Large intestine (tissue), 3 donors: ENCODE measurements around the gene SCYGR8. TPM values are rescaled to one million over a fixed set of nuclear protein-coding genes. Genes with fewer than 3 reads are reported as not detected.

Experiments
- DNase-seq, 2 donors: peaks; one replicate each; pipeline versions ENCODE4 v3.0.0 to v3.0.0-alpha.2; 2013
- H3K27ac ChIP-seq: one replicate; pipeline ENCODE4 v1.5.1; 2013; ENCODE audit warnings: low read length
- H3K27me3 ChIP-seq: 2 replicates; pipeline ENCODE4 v1.6.1; 2013; ENCODE audit warnings: low read length; ENCODE audit not compliant: control insufficient read depth, insufficient read depth
- H3K36me3 ChIP-seq: 2 replicates; pipeline ENCODE4 v1.6.1; 2013; ENCODE audit warnings: low read length; ENCODE audit not compliant: control insufficient read depth, insufficient read depth
- H3K4me1 ChIP-seq: one replicate; pipeline ENCODE4 v1.6.1; 2013; ENCODE audit warnings: low read length; ENCODE audit not compliant: control insufficient read depth, insufficient read depth
- H3K4me3 ChIP-seq: one replicate; pipeline ENCODE4 v1.5.1; 2013; ENCODE audit warnings: low read length
- H3K9me3 ChIP-seq: one replicate; pipeline ENCODE4 v1.6.1; 2013; ENCODE audit warnings: mild to moderate bottlenecking, low read depth, low read length, moderate library complexity; ENCODE audit not compliant: control insufficient read depth
- WGBS: methylation state at CpG from one replicate; pipeline ENCODE4 v1.1.5; 2013; ENCODE audit warnings: low lambda C conversion rate; ENCODE audit not compliant: insufficient coverage; 5-methylcytosine and 5-hydroxymethylcytosine counted together
- polyA plus RNA-seq: library from polyadenylated mRNA; unstranded; fragments of 120-200 nt; gene quantifications from one replicate; pipeline ENCODE4 v1.2.1, GENCODE V29; 2013

The SCYGR8 gene
- polyA plus RNA-seq, 1 donor, result not detected

GRCh38 chr2:227759411-227760118 lies 13.9 kb downstream of the SCYGR8 start:
- peak in 1 of 2 donors; percentile 75 for DNase-seq
- Histone ChIP-seq H3K27me3 (no peaks in the 10 kb centered on the region), H3K9me3 (no peaks in the 10 kb centered on the region), H3K4me1 (peaks cover 31% of the 10 kb centered on the region), H3K36me3 (no peaks in the 10 kb centered on the region), H3K4me3 (no peak overlapping the region), H3K27ac (peak overlapping the region; percentile 92)
- no CpG with 5 or more reads among the region's 13 CpGs for WGBS

DNA sequence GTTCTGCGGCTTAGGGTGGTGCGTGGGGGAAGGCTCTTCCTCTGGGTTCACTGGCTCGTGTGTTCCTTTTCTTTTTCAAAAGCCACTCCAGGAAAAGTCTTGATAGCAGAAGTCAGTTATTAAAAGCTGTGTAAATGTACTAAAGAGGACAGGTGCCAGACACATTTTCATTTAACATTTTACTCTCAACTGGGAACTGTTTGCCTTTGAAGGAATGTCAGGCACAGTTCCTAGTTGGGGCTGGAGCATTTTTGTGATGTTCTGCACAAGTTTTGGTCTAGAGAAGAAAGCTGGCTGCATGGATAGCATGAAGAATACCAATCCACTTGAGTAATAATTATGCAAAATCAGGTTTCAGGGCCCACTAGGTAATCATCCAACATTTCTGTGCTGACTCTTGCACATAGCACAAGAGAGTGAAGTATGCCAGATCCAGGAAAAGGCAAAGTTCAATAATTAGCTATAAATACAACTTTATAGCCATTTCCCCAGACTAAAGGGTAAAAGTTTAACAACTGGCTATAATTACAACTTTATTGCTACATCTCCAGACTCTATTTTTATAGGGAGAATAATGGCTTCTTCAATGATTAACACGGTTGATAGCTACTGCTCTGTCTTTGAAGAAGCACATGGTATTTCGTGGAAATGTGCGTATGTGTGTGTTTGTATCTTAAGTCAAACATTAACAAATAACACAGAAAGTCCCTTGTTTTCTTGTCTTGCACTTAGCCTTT lies 16.2 kb downstream of the SCYGR8 start:
- 14% methylated on average over 3 of the region's 6 CpGs for WGBS
- Histone ChIP-seq H3K4me3 (no peak overlapping the region), H3K4me1 (peaks cover 31% of the 10 kb centered on the region), H3K27ac (peak overlapping the region; percentile 92), H3K9me3 (no peaks in the 10 kb centered on the region), H3K36me3 (no peaks in the 10 kb centered on the region), H3K27me3 (no peaks in the 10 kb centered on the region)
- peak; percentile 88 to 97 for DNase-seq

DNA sequence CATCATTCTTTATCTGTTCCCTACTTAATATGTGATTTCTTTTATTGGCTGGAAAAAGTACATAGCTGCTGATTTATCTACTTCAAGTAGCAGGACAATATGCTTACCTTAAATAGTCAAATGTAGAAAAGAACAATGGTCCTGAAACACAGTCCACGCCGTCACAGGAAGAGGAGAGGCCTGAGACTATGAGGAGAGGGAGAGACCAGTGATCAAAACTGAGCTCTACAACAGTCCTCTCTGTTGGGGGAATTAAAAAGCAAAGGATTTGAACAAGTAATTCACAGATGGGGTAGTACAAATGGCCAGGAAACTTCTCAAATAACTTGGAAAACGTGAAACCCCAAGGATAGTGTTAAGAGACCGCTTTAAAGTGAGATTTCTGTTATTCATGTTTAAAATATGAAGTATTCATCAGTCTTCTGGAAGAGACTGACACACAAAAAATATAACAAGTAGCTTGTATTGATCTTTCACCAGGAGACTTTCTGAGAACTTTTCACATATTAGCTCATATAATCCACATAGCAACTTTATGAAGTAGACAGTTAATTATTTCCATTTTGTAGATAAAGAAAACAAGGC lies 20.2 kb downstream of the SCYGR8 start:
- H3K4me3 ChIP-seq, result no peak overlapping the region
- 42% methylated on average over 2 of the region's 4 CpGs for WGBS
- H3K4me1 ChIP-seq, result peaks cover 17% of the 10 kb centered on the region
- peaks cover 3% of the 10 kb centered on the region for H3K9me3 ChIP-seq
- H3K36me3 ChIP-seq, result no peaks in the 10 kb centered on the region
- no peak overlapping the region for H3K27ac ChIP-seq
- no peak for DNase-seq
- no peaks in the 10 kb centered on the region for H3K27me3 ChIP-seq

GRCh38 chr2:227766373-227766883 lies 20.7 kb downstream of the SCYGR8 start:
- Histone ChIP-seq H3K4me3 (no peak overlapping the region), H3K4me1 (peaks cover 12% of the 10 kb centered on the region), H3K27ac (no peak overlapping the region), H3K27me3 (no peaks in the 10 kb centered on the region), H3K36me3 (no peaks in the 10 kb centered on the region), H3K9me3 (peaks cover 3% of the 10 kb centered on the region)
- 0% methylated on average over 1 of the region's 11 CpGs for WGBS
- peak; percentile 65 to 75 for DNase-seq

- no peak for DNase-seq
- Histone ChIP-seq H3K27ac (no peak overlapping the region), H3K9me3 (peaks cover 3% of the 10 kb centered on the region), H3K4me1 (peaks cover 4% of the 10 kb centered on the region), H3K36me3 (no peaks in the 10 kb centered on the region), H3K4me3 (no peak overlapping the region), H3K27me3 (no peaks in the 10 kb centered on the region)
- WGBS, result no CpG with 5 or more reads among the region's 22 CpGs
These were observed 22.1 kb downstream of the SCYGR8 start for GRCh38 chr2:227767830-227768229.

GRCh38 chr2:227772197-227772661 lies 26.5 kb downstream of the SCYGR8 start:
- WGBS, result no CpG with 5 or more reads among the region's 5 CpGs

GRCh38 chr2:227772932-227773331 lies 27.2 kb downstream of the SCYGR8 start:
- H3K27me3 ChIP-seq, result no peaks in the 10 kb centered on the region
- no CpG with 5 or more reads among the region's 2 CpGs for WGBS
- no peak overlapping the region for H3K4me3 ChIP-seq
- no peaks in the 10 kb centered on the region for H3K36me3 ChIP-seq
- DNase-seq, result no peak
- peaks cover under 1% of the 10 kb centered on the region for H3K9me3 ChIP-seq
- H3K4me1 ChIP-seq, result peaks cover 3% of the 10 kb centered on the region
- no peak overlapping the region for H3K27ac ChIP-seq

More at GRCh38 chr2:227772197-227772661, 26.5 kb downstream of the SCYGR8 start:
- H3K27ac ChIP-seq, result no peak overlapping the region
- no peaks in the 10 kb centered on the region for H3K27me3 ChIP-seq
- H3K36me3 ChIP-seq, result no peaks in the 10 kb centered on the region
- peaks cover 3% of the 10 kb centered on the region for H3K4me1 ChIP-seq
- H3K9me3 ChIP-seq, result peaks cover 3% of the 10 kb centered on the region
- no peak overlapping the region for H3K4me3 ChIP-seq
- DNase-seq, result peak in 1 of 2 donors; percentile 54

DNA sequence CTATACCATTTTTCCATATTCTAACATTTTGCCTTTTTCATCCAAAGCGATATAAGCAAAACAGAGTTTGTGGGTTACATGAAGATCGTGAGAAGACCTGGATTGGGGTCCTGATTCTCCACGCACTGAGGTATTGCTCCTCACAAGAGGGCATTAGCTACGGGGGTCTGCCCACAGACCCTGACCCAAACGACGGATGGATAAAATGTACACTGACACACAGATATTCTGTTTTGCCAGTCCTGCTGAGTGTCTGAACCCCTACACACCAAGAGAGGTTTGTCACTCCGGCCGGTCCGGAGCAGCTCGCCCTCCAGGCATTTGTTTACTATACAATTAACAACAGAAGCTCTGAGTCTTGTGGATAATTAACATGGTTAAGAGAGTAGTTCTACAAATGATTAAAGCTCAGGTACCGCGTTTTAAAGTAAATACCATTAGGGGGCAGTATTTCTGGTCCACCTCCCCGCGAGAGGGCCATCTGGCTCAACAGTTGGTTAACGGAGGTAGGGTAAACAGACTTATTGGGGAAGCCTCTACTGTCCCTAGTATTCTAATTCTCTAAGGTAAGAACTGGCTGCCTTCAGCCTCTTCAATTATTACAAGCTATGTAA lies 28.4 kb downstream of the SCYGR8 start:
- no peak for DNase-seq
- no CpG with 5 or more reads among the region's 15 CpGs for WGBS
- Histone ChIP-seq H3K27me3 (no peaks in the 10 kb centered on the region), H3K9me3 (no peaks in the 10 kb centered on the region), H3K4me1 (peaks cover 3% of the 10 kb centered on the region), H3K36me3 (no peaks in the 10 kb centered on the region), H3K4me3 (no peak overlapping the region), H3K27ac (no peak overlapping the region)

- H3K27ac ChIP-seq, result no peak overlapping the region
- H3K27me3 ChIP-seq, result no peaks in the 10 kb centered on the region
- H3K4me1 ChIP-seq, result peaks cover 3% of the 10 kb centered on the region
- H3K36me3 ChIP-seq, result no peaks in the 10 kb centered on the region
- no peaks in the 10 kb centered on the region for H3K9me3 ChIP-seq
- H3K4me3 ChIP-seq, result no peak overlapping the region
- WGBS, result 92% methylated on average over 2 of the region's 6 CpGs
- no peak for DNase-seq
These were observed 29.5 kb downstream of the SCYGR8 start for GRCh38 chr2:227774895-227775842.
